Body of pancreas (tissue), 4 donors: Measurements from ENCODE around the gene GRID1.

Experiments
- CTCF ChIP-seq, 7 experiments: fragments of 450-650 bp in 4 of 7; fragments of 200-600 bp in 3 of 7; sonication (generic) in 3 of 7; IDR thresholded peaks; one replicate each; pipeline ENCODE4 v1.5.1; 2016 to 2019; ENCODE audit warnings: antibody characterized with exemption in 7 of 7
- POLR2A ChIP-seq, 3 donors: fragments of 450-650 bp; IDR thresholded peaks; one replicate each; pipeline ENCODE4 v1.6.1; 2016; ENCODE audit warnings: antibody characterized with exemption in 3 of 3, mild to moderate bottlenecking in 2 of 3

- TF ChIP-seq POLR2A (IDR thresholded peaks at IDR 0.05) (no peak), CTCF (IDR thresholded peaks at IDR 0.05) (no peak)
These were observed 36.7 kb upstream of the GRID1 start for GRCh38 chr10:86403183-86403797.
